AG04449 (cell line): ENCODE data around the gene RNF222.

Experiments used
- CTCF ChIA-PET: fragments of 350-600 bp; formaldehyde crosslinking; extraction: SDS; loops from one replicate; lab custom pipeline; 2021; ENCODE audit warnings: antibody characterized with exemption; lab: Yijun Ruan, JAX
- POLR2A ChIA-PET: fragments of 400-600, 350-600 bp; formaldehyde crosslinking; extraction: SDS; loops from one replicate; lab custom pipeline; 2020; ENCODE audit warnings: antibody characterized with exemption, inconsistent platforms; lab: Yijun Ruan, JAX
- DNase-seq: peaks from one replicate; pipeline ENCODE4 v3.0.0-alpha.2; 2010; ENCODE audit warnings: low read depth, low spot score
- H3K4me3 ChIP-seq: 2 replicates; pipeline ENCODE4 v1.5.1; 2011; ENCODE audit warnings: low read depth, mild to moderate bottlenecking, control low read depth, low read length
- TF ChIP-seq, protein P1 (sequence below): IDR thresholded peaks from one replicate; pipeline ENCODE4 v1.5.1; 2011; ENCODE audit warnings: mild to moderate bottlenecking, moderate library complexity, low read length, control low read depth, inconsistent platforms; ENCODE audit not compliant: insufficient read depth; ENCODE audit errors: missing control alignments

RNF222 gene

DNA sequence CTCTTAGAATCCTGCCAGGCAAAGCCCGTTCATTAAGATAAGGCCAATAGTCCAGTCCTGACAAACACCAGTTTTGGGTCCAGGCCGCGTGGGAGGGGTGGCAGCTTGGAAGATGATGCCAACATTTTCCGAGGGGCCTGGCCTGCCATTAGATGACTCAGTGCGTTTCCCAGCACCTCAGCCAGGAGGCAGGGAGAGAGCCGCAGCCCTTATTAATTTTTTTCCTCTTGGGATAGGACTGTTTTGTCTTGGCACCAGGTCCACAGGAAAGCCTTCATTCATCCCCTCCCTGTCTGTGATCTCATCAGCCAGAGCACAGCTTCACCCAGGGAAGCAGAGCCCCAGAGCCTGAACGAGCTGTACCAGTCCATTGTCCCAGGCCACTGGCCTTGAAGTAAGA lies 33.3 kb upstream of the RNF222 start:
- CTCF ChIA-PET, result interaction anchor here (1.2 to 2.4 kb wide), 3 partner anchors 20 to 316 kb away, joined by 3 to 16 read pairs (median 4); no protein-coding TSS in a partner anchor
- DNase-seq, result no peak
- H3K4me3 ChIP-seq, result no peak overlapping the region
- TF ChIP-seq, protein P1, sequence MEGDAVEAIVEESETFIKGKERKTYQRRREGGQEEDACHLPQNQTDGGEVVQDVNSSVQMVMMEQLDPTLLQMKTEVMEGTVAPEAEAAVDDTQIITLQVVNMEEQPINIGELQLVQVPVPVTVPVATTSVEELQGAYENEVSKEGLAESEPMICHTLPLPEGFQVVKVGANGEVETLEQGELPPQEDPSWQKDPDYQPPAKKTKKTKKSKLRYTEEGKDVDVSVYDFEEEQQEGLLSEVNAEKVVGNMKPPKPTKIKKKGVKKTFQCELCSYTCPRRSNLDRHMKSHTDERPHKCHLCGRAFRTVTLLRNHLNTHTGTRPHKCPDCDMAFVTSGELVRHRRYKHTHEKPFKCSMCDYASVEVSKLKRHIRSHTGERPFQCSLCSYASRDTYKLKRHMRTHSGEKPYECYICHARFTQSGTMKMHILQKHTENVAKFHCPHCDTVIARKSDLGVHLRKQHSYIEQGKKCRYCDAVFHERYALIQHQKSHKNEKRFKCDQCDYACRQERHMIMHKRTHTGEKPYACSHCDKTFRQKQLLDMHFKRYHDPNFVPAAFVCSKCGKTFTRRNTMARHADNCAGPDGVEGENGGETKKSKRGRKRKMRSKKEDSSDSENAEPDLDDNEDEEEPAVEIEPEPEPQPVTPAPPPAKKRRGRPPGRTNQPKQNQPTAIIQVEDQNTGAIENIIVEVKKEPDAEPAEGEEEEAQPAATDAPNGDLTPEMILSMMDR, result no peak
- POLR2A ChIA-PET, result interaction anchor here (0.7 kb wide), 1 partner anchor 21 kb away, joined by 3 read pairs; no protein-coding TSS in a partner anchor

DNA sequence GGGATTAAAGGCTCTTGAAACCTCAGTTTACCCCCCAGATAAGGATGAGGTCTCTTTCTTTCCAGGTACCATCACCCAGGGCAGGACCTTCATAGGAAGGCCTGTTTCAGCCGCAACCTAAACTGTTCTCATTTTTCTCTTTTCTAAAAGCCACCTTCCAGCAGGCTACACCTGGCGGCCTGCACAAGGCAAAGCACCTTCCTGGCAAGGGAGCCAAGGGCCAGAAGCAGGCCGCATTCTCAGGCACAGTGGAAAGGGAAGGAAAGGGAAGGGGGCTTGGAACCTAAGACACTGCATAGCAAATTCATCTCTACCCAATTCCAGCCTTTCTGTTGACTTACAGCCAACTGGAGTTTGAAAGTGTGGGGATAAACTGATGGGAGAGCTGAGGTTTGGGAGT lies 29.2 kb upstream of the RNF222 start:
- ChIA-PET POLR2A (no interaction called here), CTCF (interaction anchor here (2.2 kb wide), 1 partner anchor 16 kb away, joined by 13 read pairs; no protein-coding TSS in a partner anchor)
- H3K4me3 ChIP-seq, result no peak overlapping the region
- TF ChIP-seq, protein P1, result no peak
- DNase-seq, result no peak

DNA sequence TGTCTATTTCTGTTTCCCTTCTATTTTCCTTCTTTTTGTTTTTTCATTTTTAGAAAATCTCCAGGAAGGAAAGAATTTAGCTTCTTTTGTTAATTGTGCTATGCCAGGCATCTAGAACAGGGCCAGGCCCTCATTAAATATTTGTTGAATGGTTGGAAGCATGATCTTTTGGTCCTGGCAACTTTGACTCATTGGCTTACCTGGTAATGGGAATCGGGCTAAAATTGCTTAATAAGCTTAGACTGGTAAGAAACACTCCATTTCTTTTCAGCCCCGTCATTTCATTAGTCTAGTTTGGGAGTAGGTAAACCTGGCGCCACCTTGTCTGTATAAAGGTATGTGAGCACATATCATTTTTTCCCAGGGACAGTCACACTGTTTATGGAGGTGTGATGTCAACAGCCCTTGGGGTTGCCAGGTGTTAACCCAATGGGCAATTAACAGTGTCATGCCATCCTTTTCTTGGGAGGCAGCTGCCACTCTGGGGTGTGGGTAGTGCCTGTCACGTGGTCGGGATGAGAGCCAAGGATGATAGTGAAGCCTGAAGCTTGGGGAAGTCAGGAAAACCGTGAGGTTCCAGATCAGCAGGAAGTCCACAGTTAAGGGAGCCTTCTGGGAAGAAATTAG lies 28.6 kb upstream of the RNF222 start:
- DNase-seq, result no peak
- no peak overlapping the region for H3K4me3 ChIP-seq
- TF ChIP-seq, protein P1, result no peak
- ChIA-PET CTCF (interaction anchor here (1.4 to 2.2 kb wide), 2 partner anchors 9 to 15 kb away, joined by 3 to 13 read pairs; partner anchors contain the start of gene NDEL1), POLR2A (no interaction called here)

DNA sequence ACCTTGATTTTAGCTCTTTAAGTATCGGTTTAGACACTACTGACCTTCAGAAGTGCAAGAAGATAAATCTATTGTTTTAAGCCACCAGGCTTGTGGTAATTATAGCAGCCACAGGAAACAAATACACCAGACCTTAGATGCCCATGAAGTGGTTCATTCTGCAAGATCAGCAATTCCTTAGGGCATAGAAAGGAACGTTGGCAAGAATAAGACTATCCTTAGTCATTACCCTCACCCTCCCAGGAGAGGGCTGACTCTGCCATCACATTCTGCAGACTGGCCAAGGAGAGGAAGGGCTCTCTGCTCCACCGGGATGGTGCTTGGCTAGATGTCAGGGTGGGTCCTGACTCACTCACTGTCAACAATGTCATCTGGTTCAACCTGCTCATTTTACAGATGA lies 23.9 kb upstream of the RNF222 start:
- DNase-seq, result no peak
- ChIA-PET CTCF (interaction anchor here (1.0 to 3.1 kb wide), 6 partner anchors 9 to 367 kb away, joined by 3 to 46 read pairs (median 4); no protein-coding TSS in a partner anchor), POLR2A (no interaction called here)
- TF ChIP-seq, protein P1, result no peak
- H3K4me3 ChIP-seq, result no peak overlapping the region

DNA sequence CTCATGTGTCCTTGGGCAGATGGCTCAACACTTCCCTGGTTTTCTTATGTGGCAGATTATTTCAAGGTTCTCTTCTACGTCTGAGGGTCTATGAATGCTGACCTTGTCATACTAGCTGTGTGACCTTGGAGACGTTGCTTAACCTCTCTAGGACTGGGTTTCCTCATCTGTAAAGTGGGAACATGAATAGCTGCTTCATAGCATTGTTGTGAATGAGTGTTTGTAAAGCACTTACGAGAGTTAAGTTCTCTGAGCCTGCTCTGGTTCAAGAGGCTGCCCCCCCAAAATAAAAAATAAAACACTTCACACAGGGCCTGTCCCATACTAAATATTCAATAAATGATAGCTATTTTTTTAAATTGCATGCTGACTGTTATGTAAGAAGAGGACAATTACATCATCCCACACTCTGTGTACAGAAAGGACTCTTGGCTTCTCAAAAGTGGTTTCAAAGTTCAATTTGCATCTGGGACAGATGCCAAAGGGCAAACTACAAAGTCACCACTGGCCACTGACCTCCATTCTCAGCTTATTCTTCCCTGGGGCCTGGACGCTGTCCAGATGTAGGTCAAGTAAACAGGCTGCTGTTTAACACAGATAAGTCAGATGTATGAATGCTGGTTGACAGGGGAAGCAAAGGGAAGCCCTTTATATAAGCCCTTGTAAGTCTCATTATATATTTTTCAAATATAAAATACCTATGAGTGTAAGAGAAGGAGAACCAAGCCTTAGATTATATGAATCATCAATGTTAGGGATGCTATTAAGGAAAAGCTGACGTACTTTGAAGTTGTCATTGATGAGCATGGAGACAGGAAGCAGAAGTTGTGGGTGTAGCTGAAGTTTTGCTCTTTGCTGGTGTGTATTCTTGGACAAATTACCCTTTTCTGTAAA lies 22.7 kb upstream of the RNF222 start:
- DNase-seq, result no peak
- CTCF ChIA-PET, result interaction anchor here (1.0 to 3.1 kb wide), 7 partner anchors 8 to 369 kb away, joined by 3 to 46 read pairs (median 5); no protein-coding TSS in a partner anchor
- TF ChIP-seq, protein P1, result no peak
- no peak overlapping the region for H3K4me3 ChIP-seq
- POLR2A ChIA-PET, result no interaction called here
